Subcutaneous adipose tissue (tissue), 4 donors: ENCODE results near the gene DAPK1. TPM values are rescaled to one million over a fixed set of nuclear protein-coding genes. Genes with fewer than 3 reads are reported as not detected.

ENCODE experiments used
- CTCF ChIP-seq: fragments of 450-650 bp; IDR thresholded peaks from one replicate; pipeline ENCODE4 v1.5.1; 2016; ENCODE audit warnings: low read depth, mild to moderate bottlenecking, control low read depth, antibody characterized with exemption, moderate library complexity
- total RNA-seq, 4 donors: library from RNA; depleted of rRNA; stranded (reverse); fragments of >200 nt; gene quantifications; one replicate each; pipeline ENCODE4 v1.1.0, GENCODE V29; 2016

The DAPK1 gene
- total RNA-seq, 4 donors from 2014 or later: 29.5 to 63.2 (median 43.4) TPM

DNA sequence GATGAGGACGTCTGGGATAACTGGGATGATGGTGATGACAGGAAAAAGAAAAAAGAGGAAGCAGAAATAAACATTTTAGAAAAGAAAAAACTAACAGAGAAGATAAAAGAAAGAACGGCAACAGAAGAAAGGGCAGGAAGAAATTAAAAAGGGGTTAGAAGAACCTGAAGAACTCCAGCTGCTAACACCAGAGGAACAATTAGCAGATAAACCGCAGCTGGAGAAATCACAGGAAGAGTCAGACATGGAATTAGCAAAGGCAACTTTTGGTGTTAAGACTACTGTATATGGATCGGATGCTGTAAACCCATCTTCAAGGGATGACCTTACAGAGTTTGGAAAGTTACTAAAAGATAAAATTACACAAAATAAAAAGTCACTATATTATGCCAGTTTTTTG lies 243.7 kb downstream of the DAPK1 start:
- no peak for TF ChIP-seq CTCF

DNA sequence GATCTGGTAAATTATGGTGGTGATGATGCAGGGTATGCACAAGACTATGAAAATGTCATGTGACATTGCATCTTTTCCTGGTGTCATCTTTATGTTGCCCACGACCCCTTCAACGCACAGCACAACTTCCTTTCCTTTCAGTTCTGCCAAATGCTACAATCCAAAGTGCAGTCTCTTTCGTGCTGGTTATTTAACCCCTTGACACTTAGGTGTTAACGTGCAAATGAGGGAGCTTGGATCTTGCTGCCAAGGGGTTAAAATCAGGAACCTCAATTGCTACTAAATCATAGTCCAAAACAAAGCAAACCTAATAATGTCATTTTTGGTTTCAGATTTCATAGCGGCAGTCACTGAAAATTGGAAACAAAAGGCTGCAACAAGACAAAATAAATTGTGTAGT lies 244.2 kb downstream of the DAPK1 start:
- TF ChIP-seq CTCF: no peak

DNA sequence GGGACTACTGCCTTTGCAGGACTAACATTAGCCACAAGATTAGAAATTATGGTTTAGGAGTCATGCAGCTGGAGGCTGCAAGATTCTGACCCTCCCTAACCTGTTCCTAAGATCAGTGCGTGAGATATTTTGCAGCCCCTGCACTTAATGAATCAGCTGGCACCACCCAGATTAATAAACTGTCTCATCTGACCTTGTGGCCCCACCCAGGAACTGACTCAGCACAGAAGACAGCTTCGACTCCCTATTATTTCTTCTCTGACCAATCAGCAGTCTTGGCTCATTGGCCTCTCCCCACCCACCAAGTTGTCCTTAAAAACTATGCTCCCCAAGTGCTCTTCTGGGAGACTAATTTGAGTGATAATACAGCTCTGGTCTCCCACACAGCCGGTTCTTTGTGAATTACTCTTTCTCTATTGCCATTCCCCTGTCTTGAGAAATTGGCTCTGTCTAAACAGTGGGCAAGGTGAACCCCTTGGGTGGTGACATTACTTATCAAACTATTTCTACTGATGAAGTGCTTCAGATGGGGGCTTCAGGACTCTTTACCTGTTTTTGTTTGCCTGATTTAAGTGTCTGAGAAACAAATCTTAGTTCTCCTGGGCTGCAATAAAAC lies 245.3 kb downstream of the DAPK1 start:
- no peak for TF ChIP-seq CTCF

GRCh38 chr9:87746186-87746585 lies 248.5 kb downstream of the DAPK1 start:
- TF ChIP-seq CTCF: no peak

DNA sequence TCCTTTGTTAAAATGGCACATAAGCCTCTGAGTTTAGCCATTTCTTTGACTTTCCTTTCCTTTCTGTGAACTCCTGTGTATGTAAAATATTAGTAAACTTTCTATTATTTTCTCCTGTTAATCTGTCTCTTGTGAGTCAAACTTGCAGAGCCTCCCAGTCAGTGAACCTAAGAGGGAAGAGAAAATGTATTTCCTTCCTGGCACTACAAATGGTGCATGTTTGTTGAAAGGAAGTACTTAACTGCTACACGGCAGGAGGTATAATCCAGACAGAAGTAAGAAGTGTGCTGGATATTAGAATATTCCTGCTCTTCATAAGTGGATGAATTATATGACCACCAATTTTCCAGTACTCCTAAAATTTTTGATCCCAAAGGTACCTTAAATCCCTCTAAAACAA lies 251.2 kb downstream of the DAPK1 start:
- TF ChIP-seq CTCF: no peak

GRCh38 chr9:87749335-87750035 lies 251.8 kb downstream of the DAPK1 start:
- no peak for TF ChIP-seq CTCF

- no peak for TF ChIP-seq CTCF
These were observed 253.1 kb downstream of the DAPK1 start for GRCh38 chr9:87750726-87751125.
